ENCODE results near the gene ARID4B.
"Not testable (repeated sequence)": the region's sequence is repeated elsewhere in the genome, so short reads cannot be mapped to it uniquely, and the experiment has no call there.

Gene ARID4B

GRCh38 chr1:235159284-235159683, 168.7 kb downstream of the ARID4B start:
- not testable (repeated sequence) for DNase-seq

GRCh38 chr1:235158680-235159079, 169.3 kb downstream of the ARID4B start:
- DNase-seq = no peak

- no peak for DNase-seq
Measured at GRCh38 chr1:235157150-235157549, 170.8 kb downstream of the ARID4B start.

GRCh38 chr1:235156740-235157139, 171.2 kb downstream of the ARID4B start:
- DNase-seq = no peak

- DNase-seq = no peak
Measured at GRCh38 chr1:235156265-235156664, 171.7 kb downstream of the ARID4B start.

- no peak for DNase-seq
Measured at GRCh38 chr1:235152235-235152634, 175.7 kb downstream of the ARID4B start.

GRCh38 chr1:235151033-235151432, 176.9 kb downstream of the ARID4B start:
- DNase-seq = no peak

GRCh38 chr1:235149824-235150223, 178.2 kb downstream of the ARID4B start:
- no peak for DNase-seq

GRCh38 chr1:235147269-235147668, 180.7 kb downstream of the ARID4B start:
- DNase-seq = no peak

GRCh38 chr1:235145639-235146038, 182.3 kb downstream of the ARID4B start:
- DNase-seq = no peak

- no peak for DNase-seq
Measured at GRCh38 chr1:235142991-235143390, 185.0 kb downstream of the ARID4B start.

GRCh38 chr1:235139315-235139714, 188.7 kb downstream of the ARID4B start:
- no peak for DNase-seq

GRCh38 chr1:235138821-235139220, 189.2 kb downstream of the ARID4B start:
- no peak for DNase-seq

GRCh38 chr1:235136111-235136510, 191.9 kb downstream of the ARID4B start:
- no peak for DNase-seq

GRCh38 chr1:235134171-235134570, 193.8 kb downstream of the ARID4B start:
- DNase-seq = no peak

- no peak for DNase-seq
Measured at GRCh38 chr1:235133086-235133485, 194.9 kb downstream of the ARID4B start.

- no peak for DNase-seq
Measured at GRCh38 chr1:235131961-235132360, 196.0 kb downstream of the ARID4B start.

- no peak for DNase-seq
Measured at GRCh38 chr1:235130766-235131270, 197.2 kb downstream of the ARID4B start.

GRCh38 chr1:235129774-235130570, 198.0 kb downstream of the ARID4B start:
- DNase-seq = no peak

GRCh38 chr1:235128456-235129328, 199.3 kb downstream of the ARID4B start, which contains the start of gene TOMM20:
TSS of gene TOMM20 (minus strand) at chr1:235128837. CDS start at chr1:235128715, 122 bp downstream.
- peak; percentile 98 for DNase-seq

- DNase-seq = no peak
Measured at GRCh38 chr1:235127732-235128455, 200.1 kb downstream of the ARID4B start.

- DNase-seq = no peak
Measured at GRCh38 chr1:235127203-235127602, 200.8 kb downstream of the ARID4B start.

GRCh38 chr1:235124665-235125064, 203.3 kb downstream of the ARID4B start:
- DNase-seq = no peak
